Calu3 (cell line): ENCODE data around the gene GIPC3. TPM values are rescaled to one million over a fixed set of nuclear protein-coding genes. Genes with fewer than 3 reads are reported as not detected.
"Not testable (repeated sequence)": the region's sequence is repeated elsewhere in the genome, so short reads cannot be mapped to it uniquely, and the experiment has no call there.

Experiments used
- BruUV-seq: library from RNA; stranded (reverse); fragments of 400-500 nt; replicated peaks from 2 replicates; lab custom pipeline; 2021; lab: Mats Ljungman, UMichigan
- CTCF ChIA-PET: fragments of 300-600 bp; sonication (Branson Sonifier 250); formaldehyde crosslinking; loops from one replicate; lab custom pipeline; 2022; ENCODE audit warnings: antibody characterized with exemption; lab: Charles Lee
- DNase-seq: peaks from one replicate; pipeline ENCODE4 v3.0.0; 2022
- H3K27ac Mint-ChIP-seq: one replicate; pipeline ENCODE4 v1.8.0; 2022; ENCODE audit warnings: mixed read lengths; ENCODE audit not compliant: unreplicated experiment
- H3K27me3 Mint-ChIP-seq: one replicate; pipeline ENCODE4 v1.8.0; 2022; ENCODE audit warnings: mixed read lengths; ENCODE audit not compliant: unreplicated experiment
- H3K36me3 Mint-ChIP-seq: one replicate; pipeline ENCODE4 v1.8.0; 2022; ENCODE audit warnings: mild to moderate bottlenecking, moderate library complexity, mixed read lengths; ENCODE audit not compliant: insufficient read depth, unreplicated experiment
- H3K4me1 Mint-ChIP-seq: one replicate; pipeline ENCODE4 v1.8.0; 2022; ENCODE audit warnings: mild to moderate bottlenecking, low read depth, mixed read lengths; ENCODE audit not compliant: unreplicated experiment
- H3K4me3 Mint-ChIP-seq: one replicate; pipeline ENCODE4 v1.8.0; 2022; ENCODE audit warnings: mild to moderate bottlenecking, low read depth, moderate library complexity, mixed read lengths; ENCODE audit not compliant: unreplicated experiment
- H3K9me3 Mint-ChIP-seq: one replicate; pipeline ENCODE4 v1.8.0; 2022; ENCODE audit warnings: low read depth, mixed read lengths; ENCODE audit not compliant: unreplicated experiment
- CTCF ChIP-seq: fragments of 200-600 bp; IDR thresholded peaks from one replicate; pipeline ENCODE4 v1.8.0; 2022; ENCODE audit warnings: antibody characterized with exemption; ENCODE audit not compliant: unreplicated experiment
- intact Hi-C: fragments of 100-400 bp; cut with micrococcal nuclease; formaldehyde crosslinking; loops from one replicate; pipeline ENCODE4 v1.10.0; 2022; ENCODE audit not compliant: unreplicated experiment
- total RNA-seq: library from RNA; stranded (reverse); gene quantifications from 2 replicates; pipeline ENCODE4 v1.2.3, GENCODE V29; 2022

GIPC3 gene
- total RNA-seq, 1 experiment from 2014 or later = not detected

DNA sequence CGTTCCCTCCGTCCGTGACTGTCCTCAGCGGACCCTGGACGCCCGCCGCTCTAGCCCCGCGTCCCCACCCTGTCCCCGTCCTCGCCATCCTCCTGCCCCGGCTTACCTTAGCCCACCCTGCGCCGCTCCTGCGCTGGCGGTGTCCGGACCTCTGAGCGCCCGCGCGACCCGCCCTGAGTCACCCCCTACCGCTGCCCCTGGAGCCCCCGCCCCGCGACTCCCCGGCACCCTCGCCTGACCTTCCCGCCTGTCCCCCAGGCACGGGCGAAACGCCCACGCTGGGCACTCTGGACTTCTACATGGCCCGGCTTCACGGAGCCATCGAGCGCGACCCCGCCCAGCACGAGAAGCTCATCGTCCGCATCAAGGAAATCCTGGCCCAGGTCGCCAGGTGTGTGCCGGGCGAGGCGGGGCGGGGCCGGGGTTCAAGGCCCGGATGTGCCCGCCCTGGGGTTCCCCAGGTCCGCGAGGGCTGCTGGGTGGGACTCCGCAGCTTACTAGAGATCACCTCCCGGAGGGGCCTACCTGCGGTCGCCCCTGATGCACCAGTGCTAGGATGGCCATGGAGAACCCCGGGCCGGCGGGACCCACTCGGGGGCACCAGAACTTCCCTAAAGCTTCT is 7.4 kb upstream of the GIPC3 start:
- no peak overlapping the region for H3K27ac Mint-ChIP-seq

DNA sequence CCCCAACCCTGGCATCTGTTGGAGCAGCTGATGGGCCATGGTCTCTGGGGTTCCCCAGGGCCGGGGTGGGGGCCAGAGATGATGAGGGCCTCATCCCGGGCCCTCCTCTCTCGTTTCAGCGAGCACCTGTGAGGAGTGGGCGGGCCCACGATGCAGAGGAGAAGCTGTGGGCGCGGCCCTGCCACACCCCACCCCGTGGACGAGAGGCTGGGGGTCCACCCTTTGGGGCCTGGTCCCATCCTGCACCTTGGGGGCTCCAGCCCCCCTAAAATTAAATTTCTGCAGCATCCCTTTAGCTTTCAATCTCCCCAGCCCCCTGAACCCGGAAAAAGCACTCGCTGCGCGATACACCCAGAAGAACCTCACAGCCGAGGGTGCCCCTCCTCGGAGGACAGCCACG is 6.9 kb upstream of the GIPC3 start:
- Mint-ChIP-seq H3K27ac (no peak overlapping the region), H3K27me3 (no peaks in the 10 kb centered on the region), H3K36me3 (peaks cover 34% of the 10 kb centered on the region), H3K4me1 (no peaks in the 10 kb centered on the region), H3K4me3 (no peak overlapping the region), H3K9me3 (no peaks in the 10 kb centered on the region)
- no peak for DNase-seq
- TF ChIP-seq CTCF = no peak
- CTCF ChIA-PET = no interaction called here
- no TSS peak for BruUV-seq
- intact Hi-C loops = no loop called here

More for the DNA sequence above, 7.4 kb upstream of the GIPC3 start:
- Mint-ChIP-seq H3K4me3 (no peak overlapping the region), H3K4me1 (no peaks in the 10 kb centered on the region), H3K9me3 (no peaks in the 10 kb centered on the region), H3K27me3 (no peaks in the 10 kb centered on the region), H3K36me3 (peaks cover 38% of the 10 kb centered on the region)
- BruUV-seq = no TSS peak
- intact Hi-C loops = no loop called here
- CTCF ChIA-PET = no interaction called here
- no peak for TF ChIP-seq CTCF
- no peak for DNase-seq

GRCh38 chr19:3580156-3580934 is 4.9 kb upstream of the GIPC3 start:
- Mint-ChIP-seq H3K27me3 (no peaks in the 10 kb centered on the region), H3K27ac (no peak overlapping the region), H3K4me3 (no peak overlapping the region), H3K36me3 (peaks cover 15% of the 10 kb centered on the region), H3K4me1 (no peaks in the 10 kb centered on the region), H3K9me3 (no peaks in the 10 kb centered on the region)
- CTCF ChIA-PET = interaction anchor here (0.7 kb wide), 1 partner anchor 12 kb away, joined by 3 read pairs; no protein-coding TSS in a partner anchor
- TF ChIP-seq CTCF = no peak
- no TSS peak for BruUV-seq
- intact Hi-C loops = no loop called here
- no peak for DNase-seq

DNA sequence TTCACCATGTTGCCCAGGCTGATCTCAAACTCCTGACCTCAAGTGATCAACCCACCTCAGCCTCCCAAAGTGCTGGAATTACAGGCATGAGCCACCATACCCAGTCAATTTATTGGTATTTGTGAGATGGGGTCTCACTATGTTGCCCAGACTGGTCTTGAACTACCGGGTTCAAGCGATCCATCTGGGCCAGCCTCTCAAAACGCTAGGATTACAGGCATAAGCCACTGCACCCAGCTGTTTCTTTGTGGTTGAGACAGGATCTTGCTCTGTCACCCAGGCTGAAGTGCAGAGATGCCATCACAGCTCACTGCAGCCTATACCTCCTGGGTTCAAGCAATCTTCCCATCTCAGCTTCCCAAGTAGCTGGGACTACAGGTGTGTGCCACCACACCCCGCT is 3.5 kb upstream of the GIPC3 start:
- H3K9me3 Mint-ChIP-seq, H3K27me3 Mint-ChIP-seq, intact Hi-C loops, H3K4me1 Mint-ChIP-seq, CTCF ChIA-PET, H3K27ac Mint-ChIP-seq, DNase-seq, BruUV-seq, H3K36me3 Mint-ChIP-seq, H3K4me3 Mint-ChIP-seq: not testable (repeated sequence)

DNA sequence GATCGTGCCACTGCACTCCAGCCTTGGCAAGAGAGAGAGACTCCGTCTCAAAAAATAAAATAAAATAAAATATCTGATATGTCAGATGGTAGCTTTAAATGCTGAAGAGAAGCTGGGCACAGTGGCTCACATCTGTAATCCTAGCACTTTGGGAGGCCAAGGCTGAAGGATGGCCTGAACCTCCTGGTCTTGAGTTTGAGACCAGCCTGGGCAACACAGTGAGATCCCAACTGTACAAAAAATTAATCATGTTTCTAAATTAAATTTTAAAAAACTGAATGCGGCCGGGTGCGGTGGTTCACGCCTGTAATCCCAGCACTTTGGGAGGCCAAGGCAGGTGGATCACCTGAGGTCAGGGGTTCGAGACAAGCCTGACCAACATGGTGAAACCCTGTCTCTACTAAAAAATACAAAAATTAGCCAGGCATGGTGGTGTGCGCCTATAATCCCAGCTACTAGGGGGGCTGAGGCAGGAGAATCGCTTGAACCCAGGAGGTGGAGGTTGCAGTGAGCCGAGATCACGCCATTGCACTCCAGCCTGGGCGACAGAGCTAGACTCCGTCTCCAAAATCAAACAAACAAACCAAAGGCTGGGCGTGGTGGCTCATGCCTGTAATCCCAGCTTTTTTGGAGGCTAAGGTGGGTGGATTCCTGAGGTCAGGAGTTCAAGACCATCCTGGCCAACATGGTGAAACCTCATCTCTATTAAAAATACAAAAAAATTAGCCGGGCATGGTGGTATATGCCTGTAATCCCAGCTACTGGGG is 1.1 kb upstream of the GIPC3 start:
- not testable (repeated sequence) for H3K27me3 Mint-ChIP-seq, H3K27ac Mint-ChIP-seq

More for the DNA sequence above, 1.1 kb upstream of the GIPC3 start:
- H3K36me3 Mint-ChIP-seq, H3K4me3 Mint-ChIP-seq, H3K9me3 Mint-ChIP-seq, BruUV-seq, CTCF ChIA-PET, H3K4me1 Mint-ChIP-seq, intact Hi-C loops, DNase-seq: not testable (repeated sequence)
